ENCODE data around the gene PRDM15.

The PRDM15 gene

DNA sequence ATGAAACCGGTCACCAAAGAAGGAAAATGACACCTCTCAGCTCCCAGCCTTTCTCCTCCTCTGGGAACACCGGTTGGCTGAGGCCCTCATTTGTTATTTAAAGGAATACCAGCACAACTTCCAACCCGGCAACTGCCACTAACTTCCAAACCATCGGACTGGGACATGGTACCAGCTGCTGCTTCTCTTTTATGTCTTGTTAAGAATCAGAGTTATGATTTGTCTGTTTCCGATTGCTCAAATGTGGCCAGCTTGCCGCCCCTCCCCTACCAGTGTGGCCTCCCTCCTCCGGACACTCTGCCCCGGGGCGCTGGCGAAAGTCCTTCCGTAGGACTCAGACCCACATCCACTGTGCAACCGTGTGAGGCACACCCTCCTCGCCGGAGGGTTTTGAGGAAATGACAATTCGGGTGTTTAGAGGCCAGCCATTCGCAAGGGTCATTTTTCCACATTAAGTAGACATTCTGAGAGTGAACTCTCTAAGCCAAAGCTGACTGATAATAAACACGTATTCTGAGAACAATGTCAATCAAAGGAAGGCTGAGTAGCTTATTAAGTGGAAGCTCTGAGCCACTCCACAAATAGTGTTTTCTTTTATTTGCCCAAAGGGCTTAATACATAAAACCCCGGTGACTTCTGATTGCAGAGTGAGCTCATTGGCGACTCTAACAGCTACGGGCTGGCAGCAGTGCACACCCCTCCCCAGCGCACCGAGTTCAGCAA, 117.8 kb downstream of the PRDM15 start:
- no CpG with 5 or more reads among the region's 22 CpGs for WGBS (ENCODE audit: extremely low coverage, insufficient coverage, insufficient read length)
- H3K79me1 ChIP-seq (ENCODE audit: low read length), result peaks cover 9% of the 10 kb centered on the region
- H3K9me3 ChIP-seq (ENCODE audit: insufficient read depth, low read depth, low read length), result peaks cover 2% of the 10 kb centered on the region

DNA sequence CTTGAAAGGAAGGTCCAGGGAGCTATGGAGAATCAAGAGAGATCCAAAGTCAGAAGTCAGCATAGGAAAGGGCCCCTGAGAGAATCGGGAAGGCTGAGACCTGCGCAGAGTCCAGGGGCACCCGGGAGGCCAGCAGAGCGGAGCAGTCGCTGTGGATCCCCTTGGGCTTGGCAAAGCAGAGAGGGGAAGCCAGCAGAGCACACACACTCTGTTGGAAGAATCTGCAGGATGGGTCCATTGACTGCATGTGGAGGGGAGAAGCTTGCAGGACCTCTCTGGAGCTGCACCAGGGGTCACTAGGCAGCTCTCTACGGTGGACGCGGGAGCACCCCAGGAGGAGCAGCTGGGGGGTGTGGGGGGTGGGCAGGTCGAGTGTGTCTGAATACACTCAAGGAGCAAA, 118.7 kb downstream of the PRDM15 start:
- Histone ChIP-seq H3K4me2 (ENCODE audit: low read length) (no peak overlapping the region), H4K91ac (ENCODE audit: low read depth, low read length) (no peak overlapping the region), H2AFZ (ENCODE audit: insufficient read depth, low read length, poor library complexity) (no peak overlapping the region), H3K27me3 (ENCODE audit: insufficient read depth, low read length) (no peaks in the 10 kb centered on the region), H3K4ac (ENCODE audit: low read depth, low read length) (no peak overlapping the region), H4K12ac (ENCODE audit: low read depth, low read length) (no peak overlapping the region), H3K23ac (ENCODE audit: low read length) (no peak overlapping the region), H3K36me3 (ENCODE audit: control insufficient read depth in 1 of 2, insufficient read depth in 2 of 2, low read length in 2 of 2) (peaks cover 3 to 5% of the 10 kb centered on the region in 2 experiments), H3K27ac (ENCODE audit: low read depth, low read length) (no peak overlapping the region), H3K79me2 (ENCODE audit: control insufficient read depth, insufficient read depth, low read length, poor library complexity) (peaks cover 3% of the 10 kb centered on the region), H3K9me3 (ENCODE audit: insufficient read depth, low read depth, low read length) (peaks cover 2% of the 10 kb centered on the region), H3K4me3 (ENCODE audit: low read depth, low read length) (no peak overlapping the region), H2AK5ac (ENCODE audit: low read length) (no peak overlapping the region), H3K79me1 (ENCODE audit: low read length) (peaks cover 7% of the 10 kb centered on the region), H2BK5ac (ENCODE audit: low read depth, low read length, poor library complexity) (no peak overlapping the region), H3K14ac (ENCODE audit: low read length) (no peak overlapping the region), H2BK12ac (ENCODE audit: low read length) (no peak overlapping the region), H2BK120ac (ENCODE audit: insufficient read depth, low read length, poor library complexity) (no peak overlapping the region), H4K8ac (ENCODE audit: low read depth, low read length) (no peak overlapping the region), H3K18ac (ENCODE audit: low read length) (no peak overlapping the region), H3K4me1 (ENCODE audit: control insufficient read depth in 1 of 2, insufficient read depth in 2 of 2, low read length in 2 of 2) (peaks cover 35 to 36% of the 10 kb centered on the region in 2 experiments), H3K9ac (ENCODE audit: low read length) (no peak overlapping the region)
- no peak for DNase-seq
- WGBS (ENCODE audit: extremely low coverage, insufficient coverage, insufficient read length), result no CpG with 5 or more reads among the region's 9 CpGs

More for the DNA sequence above, 117.8 kb downstream of the PRDM15 start:
- peak; percentile 99 to 100 for DNase-seq
- Histone ChIP-seq H3K18ac (ENCODE audit: low read length) (no peak overlapping the region), H3K79me2 (ENCODE audit: control insufficient read depth, insufficient read depth, low read length, poor library complexity) (peaks cover 4% of the 10 kb centered on the region), H2AK5ac (ENCODE audit: low read length) (no peak overlapping the region), H3K4ac (ENCODE audit: low read depth, low read length) (no peak overlapping the region), H2BK5ac (ENCODE audit: low read depth, low read length, poor library complexity) (no peak overlapping the region), H3K23ac (ENCODE audit: low read length) (no peak overlapping the region), H3K4me1 (ENCODE audit: control insufficient read depth in 1 of 2, insufficient read depth in 2 of 2, low read length in 2 of 2) (peaks cover 37 to 38% of the 10 kb centered on the region in 2 experiments), H2BK120ac (ENCODE audit: insufficient read depth, low read length, poor library complexity) (no peak overlapping the region), H3K9ac (ENCODE audit: low read length) (no peak overlapping the region), H4K12ac (ENCODE audit: low read depth, low read length) (no peak overlapping the region), H2AFZ (ENCODE audit: insufficient read depth, low read length, poor library complexity) (no peak overlapping the region), H3K4me2 (ENCODE audit: low read length) (peak overlapping the region; percentile 46), H3K14ac (ENCODE audit: low read length) (no peak overlapping the region), H3K4me3 (ENCODE audit: low read depth, low read length) (no peak overlapping the region), H2BK12ac (ENCODE audit: low read length) (no peak overlapping the region), H4K8ac (ENCODE audit: low read depth, low read length) (no peak overlapping the region), H4K91ac (ENCODE audit: low read depth, low read length) (no peak overlapping the region), H3K36me3 (ENCODE audit: control insufficient read depth in 1 of 2, insufficient read depth in 2 of 2, low read length in 2 of 2) (peaks cover 0 to 2% of the 10 kb centered on the region in 2 experiments), H3K27me3 (ENCODE audit: insufficient read depth, low read length) (peaks cover 3% of the 10 kb centered on the region), H3K27ac (ENCODE audit: low read depth, low read length) (no peak overlapping the region)

DNA sequence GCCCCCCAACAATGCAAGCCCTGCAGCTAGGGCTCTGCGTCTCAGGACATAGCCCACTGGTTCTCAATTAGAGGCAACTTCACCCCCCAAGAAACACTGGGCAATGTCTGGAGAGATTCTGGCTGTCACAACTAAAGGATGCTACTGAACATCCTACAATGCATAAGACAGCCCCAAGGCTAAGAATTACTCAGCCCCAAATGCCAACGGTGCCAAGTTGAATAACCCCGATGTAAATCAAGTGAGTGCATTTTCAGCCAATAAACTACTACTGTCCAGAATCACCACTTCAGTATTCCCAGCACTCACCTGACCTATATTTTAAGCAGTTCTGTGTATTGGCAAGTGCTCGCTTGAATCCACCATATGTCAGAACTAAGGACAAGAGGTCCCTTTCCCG, 119.2 kb downstream of the PRDM15 start:
- Histone ChIP-seq H3K27ac (ENCODE audit: low read depth, low read length) (no peak overlapping the region), H3K36me3 (ENCODE audit: control insufficient read depth in 1 of 2, insufficient read depth in 2 of 2, low read length in 2 of 2) (peaks cover 3 to 5% of the 10 kb centered on the region in 2 experiments), H4K91ac (ENCODE audit: low read depth, low read length) (no peak overlapping the region), H3K79me2 (ENCODE audit: control insufficient read depth, insufficient read depth, low read length, poor library complexity) (peaks cover 3% of the 10 kb centered on the region), H3K18ac (ENCODE audit: low read length) (no peak overlapping the region), H2BK5ac (ENCODE audit: low read depth, low read length, poor library complexity) (no peak overlapping the region), H3K79me1 (ENCODE audit: low read length) (peaks cover 7% of the 10 kb centered on the region), H2AFZ (ENCODE audit: insufficient read depth, low read length, poor library complexity) (no peak overlapping the region), H3K4me3 (ENCODE audit: low read depth, low read length) (no peak overlapping the region), H3K27me3 (ENCODE audit: insufficient read depth, low read length) (no peaks in the 10 kb centered on the region), H3K4me1 (ENCODE audit: control insufficient read depth in 1 of 2, insufficient read depth in 2 of 2, low read length in 2 of 2) (peaks cover 35 to 36% of the 10 kb centered on the region in 2 experiments), H4K8ac (ENCODE audit: low read depth, low read length) (no peak overlapping the region), H3K23ac (ENCODE audit: low read length) (no peak overlapping the region), H2BK12ac (ENCODE audit: low read length) (no peak overlapping the region), H3K14ac (ENCODE audit: low read length) (no peak overlapping the region), H3K4me2 (ENCODE audit: low read length) (no peak overlapping the region), H3K4ac (ENCODE audit: low read depth, low read length) (no peak overlapping the region), H2AK5ac (ENCODE audit: low read length) (no peak overlapping the region), H3K9ac (ENCODE audit: low read length) (no peak overlapping the region), H2BK120ac (ENCODE audit: insufficient read depth, low read length, poor library complexity) (no peak overlapping the region), H3K9me3 (ENCODE audit: insufficient read depth, low read depth, low read length) (peaks cover 2% of the 10 kb centered on the region), H4K12ac (ENCODE audit: low read depth, low read length) (no peak overlapping the region)
- no peak for DNase-seq
- WGBS (ENCODE audit: extremely low coverage, insufficient coverage, insufficient read length), result no CpG with 5 or more reads among the region's 5 CpGs

DNA sequence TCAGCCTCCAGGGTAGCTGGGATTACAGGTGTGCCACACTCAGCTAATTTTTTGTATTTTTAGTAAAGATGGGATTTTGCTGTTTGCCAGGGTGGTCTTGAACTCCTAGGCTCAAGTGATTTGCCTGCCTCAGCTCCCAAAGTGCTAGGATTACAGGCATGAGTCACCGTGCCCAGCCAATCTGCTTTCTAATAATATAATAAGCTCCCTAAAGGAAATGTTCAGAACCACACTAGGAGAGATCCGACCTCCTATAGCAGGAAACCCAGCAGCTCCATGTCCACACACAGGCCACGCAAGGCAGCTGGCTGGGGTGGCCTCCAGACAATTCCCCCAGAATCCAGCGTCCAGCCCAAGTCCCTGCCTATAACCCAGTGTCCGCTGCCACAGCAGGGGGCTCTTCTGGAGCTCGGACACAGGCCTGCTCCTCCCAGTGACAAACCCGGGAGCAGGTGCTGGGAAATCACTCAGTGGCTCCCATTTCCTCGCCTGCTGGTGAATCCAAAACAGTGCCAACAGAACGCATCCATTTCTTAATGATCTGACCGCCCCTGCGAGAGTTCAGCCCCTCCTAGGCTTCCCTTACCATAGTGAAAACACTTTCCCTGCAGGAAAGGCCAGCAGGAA, 119.8 kb downstream of the PRDM15 start:
- no peak overlapping the region for H3K14ac ChIP-seq (ENCODE audit: low read length)
- no peak overlapping the region for H2BK12ac ChIP-seq (ENCODE audit: low read length)
- H3K4me3 ChIP-seq (ENCODE audit: low read depth, low read length), result no peak overlapping the region
- no peak overlapping the region for H4K91ac ChIP-seq (ENCODE audit: low read depth, low read length)
- H3K79me2 ChIP-seq (ENCODE audit: control insufficient read depth, insufficient read depth, low read length, poor library complexity), result peaks cover 3% of the 10 kb centered on the region
- H3K27ac ChIP-seq (ENCODE audit: low read depth, low read length), result no peak overlapping the region
- peaks cover 7% of the 10 kb centered on the region for H3K79me1 ChIP-seq (ENCODE audit: low read length)
- H2AK5ac ChIP-seq (ENCODE audit: low read length), result no peak overlapping the region
- H2BK5ac ChIP-seq (ENCODE audit: low read depth, low read length, poor library complexity), result no peak overlapping the region
- peaks cover 3 to 5% of the 10 kb centered on the region in 2 experiments for H3K36me3 ChIP-seq (ENCODE audit: control insufficient read depth in 1 of 2, insufficient read depth in 2 of 2, low read length in 2 of 2)
- H3K4me2 ChIP-seq (ENCODE audit: low read length), result no peak overlapping the region
- H2BK120ac ChIP-seq (ENCODE audit: insufficient read depth, low read length, poor library complexity), result no peak overlapping the region
- H3K4ac ChIP-seq (ENCODE audit: low read depth, low read length), result no peak overlapping the region
- H2AFZ ChIP-seq (ENCODE audit: insufficient read depth, low read length, poor library complexity), result no peak overlapping the region
- H3K9me3 ChIP-seq (ENCODE audit: insufficient read depth, low read depth, low read length), result no peaks in the 10 kb centered on the region
- no peak overlapping the region for H3K18ac ChIP-seq (ENCODE audit: low read length)
- H3K27me3 ChIP-seq (ENCODE audit: insufficient read depth, low read length), result no peaks in the 10 kb centered on the region
- no peak overlapping the region for H3K9ac ChIP-seq (ENCODE audit: low read length)
- WGBS (ENCODE audit: extremely low coverage, insufficient coverage, insufficient read length), result no CpG with 5 or more reads among the region's 11 CpGs
- H3K4me1 ChIP-seq (ENCODE audit: control insufficient read depth in 1 of 2, insufficient read depth in 2 of 2, low read length in 2 of 2), result peaks cover 33 to 34% of the 10 kb centered on the region in 2 experiments
- no peak for DNase-seq
- H4K8ac ChIP-seq (ENCODE audit: low read depth, low read length), result no peak overlapping the region
- no peak overlapping the region for H3K23ac ChIP-seq (ENCODE audit: low read length)
- H4K12ac ChIP-seq (ENCODE audit: low read depth, low read length), result no peak overlapping the region
